ENCODE results near the gene SRP68.

DNA sequence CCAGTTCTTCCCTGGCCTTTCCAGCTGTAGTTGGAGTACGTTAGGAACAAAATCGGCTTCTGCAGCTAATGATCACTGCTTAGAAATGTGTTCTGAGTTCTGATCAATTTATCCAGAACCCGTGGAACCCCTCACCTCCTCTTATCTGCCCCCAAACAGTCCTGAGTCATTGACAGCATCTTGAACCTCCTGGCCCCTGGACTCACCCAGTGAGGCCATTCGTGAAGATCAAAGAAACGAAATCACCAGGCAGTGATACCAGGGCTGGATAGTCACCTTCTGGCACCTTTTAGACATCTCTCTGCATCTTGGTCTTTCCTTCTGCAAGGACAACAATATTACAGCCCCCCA is 48.3 kb upstream of the SRP68 start:
- no peak for TF ChIP-seq CTCF (IDR thresholded peaks at IDR 0.05)
- no peak for TF ChIP-seq EP300 (IDR thresholded peaks at IDR 0.05)
- no peak for TF ChIP-seq POLR2A (IDR thresholded peaks at IDR 0.05)

Data from suprapubic skin (tissue), 3 donors.